Measurements from ENCODE around the gene ADARB2.

DNA sequence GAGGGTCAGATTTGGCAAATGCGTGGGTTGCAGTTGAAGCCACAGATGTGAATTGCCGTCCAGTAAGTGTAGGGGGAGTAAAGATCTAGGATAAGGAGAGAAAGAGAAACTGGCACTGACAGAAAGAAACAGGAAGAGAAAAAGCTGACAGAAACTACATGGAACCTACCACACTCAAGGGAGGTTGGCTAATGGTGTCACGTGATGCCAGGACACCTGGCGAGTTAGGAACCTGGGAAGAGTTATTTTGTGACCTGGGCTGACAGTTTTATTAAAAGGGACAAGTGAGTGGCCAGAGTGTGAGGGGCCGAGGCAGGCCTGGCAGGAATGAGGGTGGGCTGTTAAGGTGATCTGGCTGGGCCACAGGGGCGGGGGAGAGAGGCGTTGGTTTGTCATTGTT is 188.7 kb downstream of the ADARB2 start:
- TF ChIP-seq EZH2phosphoT487 (IDR thresholded peaks at IDR 0.05; ENCODE audit: insufficient read depth, low read depth): no peak
- TF ChIP-seq EZH2 (IDR thresholded peaks at IDR 0.05; ENCODE audit: insufficient read depth, poor library complexity, severe bottlenecking): no peak
